ENCODE results near the gene CFAP119. TPM values are rescaled to one million over a fixed set of nuclear protein-coding genes. Genes with fewer than 3 reads are reported as not detected.
A peak's percentile ranks its signal among the peaks of the same experiment; 100 is the strongest.

CFAP119 gene
- total RNA-seq, 4 donors from 2014 or later, result 9.6 to 24.7 (median 15.5) TPM

- DNase-seq, result no peak
- TF ChIP-seq CTCF (IDR thresholded peaks at IDR 0.05) (no peak), POLR2A (IDR thresholded peaks at IDR 0.05) (no peak)
- Histone ChIP-seq H3K4me1 (peaks cover 25 to 34% of the 10 kb centered on the region in 2 donors), H3K27me3 (no peaks in the 10 kb centered on the region), H3K9me3 (no peaks in the 10 kb centered on the region), H3K4me3 (replicated peaks in 1 of 3) (no peak overlapping the region), H3K27ac (peak overlapping the region; percentile 58 to 95 (median 84)), H3K36me3 (peaks cover 52 to 53% of the 10 kb centered on the region in 2 donors)
- 82 to 91% methylated on average over 20 to 37 of the region's 37 CpGs for WGBS, 2 donors
- intact Hi-C loops (cut with DNase I), result no loop called here
These were observed 22.6 kb downstream of the CFAP119 start for GRCh38 chr16:30738984-30739951.

- WGBS, 2 donors, result 93% methylated on average over 21 to 25 of the region's 25 CpGs
- Histone ChIP-seq H3K36me3 (peaks cover 60 to 61% of the 10 kb centered on the region in 2 donors), H3K9me3 (no peaks in the 10 kb centered on the region), H3K4me3 (replicated peaks in 1 of 3) (no peak overlapping the region), H3K27ac (peak overlapping the region in 1 of 3 donors; percentile 95), H3K4me1 (peaks cover 25 to 34% of the 10 kb centered on the region in 2 donors), H3K27me3 (no peaks in the 10 kb centered on the region)
- DNase-seq, result no peak
- no peak for TF ChIP-seq POLR2A (IDR thresholded peaks at IDR 0.05)
- no peak for TF ChIP-seq CTCF (IDR thresholded peaks at IDR 0.05)
- intact Hi-C loops (cut with DNase I), result no loop called here
These were observed 23.8 kb downstream of the CFAP119 start for GRCh38 chr16:30737794-30738648.

- TF ChIP-seq CTCF (IDR thresholded peaks at IDR 0.05), result no peak
- H3K27ac ChIP-seq, result no peak overlapping the region
- H3K4me1 ChIP-seq, result peaks cover 25 to 30% of the 10 kb centered on the region in 2 donors
- peaks cover 66 to 68% of the 10 kb centered on the region in 2 donors for H3K36me3 ChIP-seq
- no peak for DNase-seq
- WGBS, 2 donors, result 94 to 96% methylated on average over 15 to 17 of the region's 17 CpGs
- H3K9me3 ChIP-seq, result no peaks in the 10 kb centered on the region
- intact Hi-C loops (cut with DNase I), result no loop called here
- no peak overlapping the region for H3K4me3 ChIP-seq (replicated peaks in 1 of 3)
- no peaks in the 10 kb centered on the region for H3K27me3 ChIP-seq
These were observed 24.7 kb downstream of the CFAP119 start for GRCh38 chr16:30736995-30737793.

- no peaks in the 10 kb centered on the region for H3K4me1 ChIP-seq
- H3K27ac ChIP-seq, result no peak overlapping the region
- no peak overlapping the region for H3K4me3 ChIP-seq (replicated peaks in 1 of 3)
- H3K36me3 ChIP-seq, result peaks cover 69 to 70% of the 10 kb centered on the region in 2 donors
- intact Hi-C loops (cut with DNase I), result no loop called here
- WGBS, 2 donors, result 93 to 94% methylated on average over 3 of the region's 3 CpGs
- no peak for DNase-seq
- H3K9me3 ChIP-seq, result no peaks in the 10 kb centered on the region
- TF ChIP-seq CTCF (IDR thresholded peaks at IDR 0.05) (no peak), POLR2A (IDR thresholded peaks at IDR 0.05) (no peak)
- H3K27me3 ChIP-seq, result no peaks in the 10 kb centered on the region
These were observed 30.5 kb downstream of the CFAP119 start for GRCh38 chr16:30731411-30731810.

Data from thyroid gland (tissue), 4 donors.